Stimulated activated CD4-positive, alpha-beta T cell treated with anti-CD3 and anti-CD28 coated beads, Interleukin-4, amount 100 ng/mL, for 24 hours (primary cell): Measurements from ENCODE around the gene EIF4G2.
A peak's percentile ranks its signal among the peaks of the same experiment; 100 is the strongest.

Experiments used
- DNase-seq: peaks from one replicate; pipeline ENCODE4 v3.0.0-alpha.2; 2020

EIF4G2 gene

DNA sequence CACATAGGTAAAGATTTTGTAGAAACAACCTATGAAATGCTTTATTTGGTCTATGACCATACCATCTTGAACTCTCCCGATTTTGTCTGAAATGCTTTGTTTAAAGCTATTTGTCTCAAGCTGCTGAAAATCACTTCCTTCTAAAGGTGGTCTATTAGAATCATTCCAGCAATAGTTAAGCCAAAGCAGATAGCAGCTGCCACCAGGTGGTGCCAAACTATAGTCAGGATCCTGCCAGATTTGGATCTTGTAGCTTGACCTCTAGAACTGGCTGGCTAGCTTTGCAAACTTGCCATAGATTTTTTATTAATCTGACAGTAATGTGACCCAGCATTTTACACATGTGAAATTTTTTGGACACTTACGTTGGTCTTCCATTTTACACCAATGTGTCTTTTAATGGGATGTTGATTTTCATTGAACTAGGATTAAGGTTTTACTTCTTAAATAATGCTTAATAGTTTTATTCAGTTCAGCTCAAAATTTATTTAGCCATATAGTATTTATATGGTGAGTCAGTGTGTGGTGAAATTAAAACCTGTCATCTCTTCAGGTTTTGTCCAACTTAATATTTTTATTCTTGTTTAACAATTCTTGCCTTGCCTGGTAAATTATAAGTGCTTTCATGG, 38.0 kb downstream of the EIF4G2 start:
- peak; percentile 25 for DNase-seq

DNA sequence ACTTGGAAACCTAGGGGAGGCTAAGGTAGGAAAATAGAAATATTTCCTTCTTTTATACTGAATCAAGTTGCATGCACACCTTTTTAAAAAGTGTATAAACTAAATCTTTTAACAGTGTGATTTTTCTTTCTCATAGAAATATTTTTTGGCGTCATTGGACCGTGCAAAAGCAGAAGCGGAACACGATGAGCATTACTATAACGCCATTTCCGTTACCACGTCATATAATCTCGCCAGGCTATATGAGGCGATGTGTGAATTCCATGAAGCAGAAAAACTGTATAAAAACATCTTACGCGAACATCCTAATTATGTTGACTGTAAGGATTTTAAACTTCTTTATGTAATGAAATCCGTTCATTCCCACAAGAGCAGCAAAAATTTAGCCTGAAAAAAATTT, 44.3 kb downstream of the EIF4G2 start:
- DNase-seq, result no peak

DNA sequence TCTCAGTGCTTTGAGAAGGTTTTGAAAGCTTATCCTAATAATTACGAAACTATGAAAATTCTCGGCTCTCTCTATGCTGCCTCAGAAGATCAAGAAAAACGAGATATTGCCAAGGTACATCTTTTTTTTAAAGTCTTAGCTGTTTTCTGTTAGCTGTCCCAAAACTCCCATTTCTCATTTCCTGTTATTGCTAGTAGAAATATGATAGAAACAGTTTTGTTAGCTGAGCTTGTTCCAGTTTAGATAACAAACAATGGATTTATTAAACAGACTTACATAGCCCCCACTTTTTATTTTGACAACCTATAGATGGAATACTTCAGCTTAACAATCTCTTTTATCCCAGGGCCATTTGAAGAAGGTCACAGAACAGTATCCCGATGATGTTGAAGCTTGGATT, 45.0 kb downstream of the EIF4G2 start:
- no peak for DNase-seq

DNA sequence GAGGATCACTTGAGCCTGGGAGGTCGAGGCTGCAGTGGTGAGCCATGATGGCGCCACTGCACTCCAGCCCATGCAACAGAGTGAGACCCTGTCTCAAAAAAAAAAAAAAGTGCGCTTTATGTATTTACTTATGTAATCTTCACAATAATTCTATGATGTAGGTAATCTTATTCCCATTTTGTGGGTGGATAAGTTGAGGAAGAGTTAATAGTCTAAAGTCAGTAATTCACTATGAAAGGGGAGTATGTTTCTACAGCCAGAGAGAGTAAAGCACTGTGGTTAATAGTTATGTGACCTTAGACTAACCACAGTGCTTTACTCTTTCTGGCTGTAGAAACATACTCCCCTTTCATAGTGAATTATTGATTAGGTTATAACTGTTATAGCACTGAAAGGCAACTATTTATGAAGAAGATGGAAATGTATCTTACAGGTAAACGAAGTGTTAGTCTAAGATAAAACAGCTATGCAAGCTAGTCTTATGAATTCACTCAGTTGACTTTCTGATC, 45.8 kb downstream of the EIF4G2 start:
- DNase-seq, result no peak

GRCh38 chr11:10762185-10762584, 46.5 kb downstream of the EIF4G2 start:
- no peak for DNase-seq

DNA sequence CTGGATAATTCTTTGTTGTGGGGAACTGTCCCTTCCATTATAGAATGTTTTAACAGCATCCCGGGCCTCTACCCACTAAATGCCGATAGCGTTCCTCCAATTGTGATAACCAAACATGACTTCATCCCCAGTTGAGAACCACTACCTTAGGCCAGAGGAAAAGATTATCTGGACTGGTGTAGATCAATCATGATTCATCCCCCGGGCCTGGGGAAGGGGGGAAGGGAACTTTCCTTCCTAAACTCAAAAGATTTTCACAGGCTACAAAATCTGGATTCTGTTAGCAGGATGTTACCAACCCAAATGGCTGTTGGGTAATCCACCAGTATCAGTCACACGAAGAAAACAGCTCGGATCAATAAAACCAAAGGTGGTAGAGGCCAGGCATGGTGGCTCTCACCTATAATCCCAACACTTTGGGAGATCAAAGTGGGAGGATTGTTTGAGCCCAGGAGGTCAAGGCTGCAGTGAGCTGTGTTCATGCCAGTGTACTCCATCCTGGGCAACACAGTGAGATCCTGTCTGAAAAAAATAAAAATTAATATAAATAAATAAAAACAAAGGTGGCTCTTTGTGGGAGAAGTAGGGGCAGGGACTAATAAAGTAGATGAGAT, 47.5 kb downstream of the EIF4G2 start:
- no peak for DNase-seq

DNA sequence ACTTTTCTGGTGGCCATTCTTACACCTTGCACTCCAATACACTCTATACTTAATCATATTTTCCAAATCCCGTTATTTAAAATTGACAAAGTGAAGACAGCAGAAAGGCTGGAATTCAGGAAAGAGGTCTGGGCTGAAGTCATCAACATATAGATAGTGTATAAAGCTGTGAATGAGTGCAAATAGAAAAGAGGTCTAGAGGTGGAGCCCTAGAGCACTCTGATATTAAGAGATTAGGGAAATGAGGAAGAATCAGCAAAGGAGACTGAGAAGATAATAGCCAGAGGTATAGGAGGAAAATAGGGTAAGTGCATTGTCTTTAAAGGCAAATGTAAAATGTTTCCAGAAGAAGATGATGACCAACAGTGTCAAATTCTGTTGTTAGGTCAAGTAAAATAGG, 49.8 kb downstream of the EIF4G2 start:
- no peak for DNase-seq

DNA sequence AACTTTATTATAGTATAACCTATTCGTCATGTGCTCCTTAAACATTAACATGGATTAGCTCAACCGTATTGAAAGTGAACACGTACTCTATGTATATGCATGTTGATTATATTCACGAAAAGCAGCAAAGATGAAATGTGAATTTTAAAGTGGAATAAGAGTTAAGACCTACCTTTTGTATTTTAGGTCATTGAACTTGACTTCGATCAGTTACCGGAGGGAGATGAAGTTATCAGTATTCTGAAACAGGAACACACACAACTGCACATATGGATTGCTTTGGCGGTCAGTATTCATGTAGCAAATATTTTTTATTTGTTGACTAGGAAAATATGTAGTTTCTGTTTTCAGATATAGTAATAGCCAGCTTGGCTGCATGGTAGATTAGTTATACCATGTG, 56.2 kb downstream of the EIF4G2 start:
- no peak for DNase-seq

DNA sequence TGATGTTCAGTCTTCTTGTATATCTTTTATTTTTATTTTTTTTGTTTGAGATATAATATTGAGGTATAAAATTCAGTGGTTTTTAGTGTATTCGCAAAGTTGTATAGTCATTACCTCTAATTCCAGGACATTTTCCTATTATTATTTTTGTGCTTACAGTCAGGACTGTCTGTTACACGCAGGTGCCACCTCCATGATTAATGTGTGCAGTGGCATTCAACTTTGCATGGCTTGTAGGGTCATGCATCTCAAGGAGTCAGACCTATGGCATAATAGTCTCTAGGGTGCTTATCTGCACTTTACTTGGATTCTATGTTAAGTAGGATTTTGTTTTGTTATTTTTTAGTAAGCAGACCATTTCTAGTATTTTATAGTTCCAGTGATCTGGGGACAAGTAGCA, 56.7 kb downstream of the EIF4G2 start:
- DNase-seq, result no peak

DNA sequence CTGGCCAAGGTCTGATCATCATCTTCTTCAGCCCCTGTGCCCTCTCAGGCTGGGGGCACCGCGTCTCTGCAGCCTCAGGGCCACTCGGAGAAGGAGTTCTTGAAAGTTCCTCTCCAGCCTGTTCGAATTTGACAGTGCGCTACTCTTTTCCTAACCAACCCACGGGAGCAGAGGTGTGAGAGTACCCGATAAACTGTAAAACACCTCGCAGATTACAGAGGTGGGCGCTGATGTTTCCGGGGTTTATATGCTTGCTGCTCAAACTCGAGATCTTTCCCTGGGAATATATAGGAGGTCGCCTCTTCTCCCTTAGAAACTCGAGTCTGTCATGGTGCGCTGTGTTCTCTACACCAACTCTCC, 57.2 kb downstream of the EIF4G2 start:
- no peak for DNase-seq

DNA sequence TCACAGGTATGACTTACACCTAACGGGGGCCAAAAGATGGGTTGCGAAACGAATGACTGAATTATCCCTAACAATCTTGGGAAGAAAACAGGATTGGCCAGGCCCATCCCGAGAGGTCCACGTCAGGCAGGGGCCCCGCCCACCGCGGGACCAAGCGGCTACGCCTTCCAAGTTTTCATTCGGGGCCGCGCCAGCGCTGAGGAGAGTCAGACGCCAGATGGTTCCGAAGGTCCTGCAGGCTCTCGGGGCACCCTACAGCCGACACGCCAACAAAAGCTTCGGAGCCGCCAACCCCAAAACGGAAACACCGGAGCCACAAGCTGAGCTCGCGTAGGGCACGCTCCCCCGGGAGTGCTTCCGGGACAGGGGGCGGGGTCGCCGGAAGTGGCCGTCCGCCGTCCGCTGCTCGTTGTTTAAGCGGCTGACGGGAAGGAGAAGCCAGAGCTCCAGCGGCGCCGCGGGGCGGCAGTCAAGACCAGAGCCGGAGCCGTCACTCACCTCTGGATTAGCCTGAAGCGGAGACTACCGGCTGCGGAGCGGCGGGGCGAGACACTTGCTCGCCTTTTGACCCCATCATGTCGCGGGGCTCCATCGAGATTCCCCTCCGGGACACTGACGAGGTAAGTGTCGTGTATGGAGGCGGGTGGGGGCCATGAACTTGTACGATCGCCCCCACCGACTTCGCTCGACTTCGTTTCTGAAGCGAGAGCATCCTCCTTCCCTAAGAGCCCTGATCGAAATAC, 57.7 kb downstream of the EIF4G2 start, which contains the start of gene CTR9:
Gene CTR9, plus strand, starts transcription at position 409 of the 743 bp plus-strand sequence. Its CDS starts 167 bp downstream, at position 576.
- peak; percentile 92 for DNase-seq

DNA sequence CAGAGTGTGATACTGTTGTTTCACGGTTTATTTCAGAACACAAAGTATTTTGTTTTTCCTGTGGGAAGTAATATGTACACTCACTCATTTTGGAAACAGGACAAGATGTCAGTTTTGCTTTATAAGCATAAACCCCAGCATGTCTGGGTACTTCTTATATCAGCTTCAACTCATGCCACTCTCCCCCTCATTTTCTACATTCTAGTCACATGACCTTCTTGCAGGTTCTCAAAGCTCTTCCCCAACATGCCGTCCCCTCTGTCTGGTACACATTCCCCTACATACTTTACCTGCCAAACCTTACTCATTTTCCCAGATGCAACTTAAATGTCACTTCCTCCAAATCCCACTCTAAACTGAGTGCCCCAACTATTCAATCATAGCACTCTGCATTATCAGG, 59.2 kb downstream of the EIF4G2 start:
- DNase-seq, result no peak

- DNase-seq, result no peak
Measured at GRCh38 chr11:10747733-10748132, 61.0 kb downstream of the EIF4G2 start.
